ENCODE results near the gene NPDC1.

Gene NPDC1

DNA sequence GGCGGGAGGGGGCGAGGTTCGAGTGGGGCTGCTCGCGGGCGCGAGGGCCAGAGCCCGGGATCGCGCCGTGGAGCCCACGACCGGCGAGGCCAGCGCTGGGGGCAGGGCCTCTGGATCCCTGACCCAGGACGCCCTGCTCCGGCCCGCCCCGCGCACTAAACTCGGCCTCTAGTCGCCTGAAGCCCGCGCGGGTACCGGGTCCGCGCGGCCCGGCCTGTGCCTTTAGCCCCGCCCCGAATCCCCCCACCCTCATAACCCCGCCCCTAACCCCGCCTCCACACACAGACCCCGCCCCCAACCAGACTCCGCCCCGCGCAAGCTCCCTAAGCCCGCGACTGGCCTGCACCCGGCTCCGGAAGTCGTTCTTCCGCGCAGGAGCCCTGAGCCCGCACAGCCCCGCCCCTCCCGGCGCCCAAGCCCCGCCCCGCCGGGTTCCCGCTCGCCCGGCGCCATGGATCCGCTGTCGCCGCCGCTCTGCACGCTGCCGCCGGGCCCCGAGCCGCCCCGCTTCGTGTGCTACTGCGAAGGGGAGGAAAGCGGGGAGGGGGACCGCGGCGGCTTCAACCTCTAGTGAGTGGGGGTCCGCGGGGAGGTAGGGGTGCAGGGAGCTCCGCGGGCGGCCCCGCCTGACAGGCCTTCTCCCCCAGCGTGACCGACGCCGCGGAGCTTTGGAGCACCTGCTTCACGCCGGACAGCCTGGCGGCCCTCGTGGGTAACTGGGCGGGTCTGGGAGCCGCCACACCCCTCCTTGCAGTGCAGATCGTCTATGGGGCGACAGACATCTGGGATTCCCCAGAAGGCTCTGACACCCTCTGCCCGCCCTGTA is 53.8 kb downstream of the NPDC1 start, which contains the start of gene PAXX:
TSS of gene PAXX (plus strand) at position 430 of the 826 bp plus-strand sequence. CDS start at position 452, 22 bp downstream.
- peak within 1 kb of the TSS; percentile 78 for H3K4me3 ChIP-seq (ENCODE audit: insufficient read depth, low read depth, low read length)
- WGBS, 2 experiments: 4% methylated on average over 90 to 91 of the region's 92 CpGs
- H3K36me3 ChIP-seq (ENCODE audit: control insufficient read depth, insufficient read depth, low read length): no peaks in the 10 kb centered on the region
- peaks cover 20% of the 10 kb centered on the region for H3K4me1 ChIP-seq (ENCODE audit: control insufficient read depth, insufficient read depth, low read length)
- H3K27me3 ChIP-seq (ENCODE audit: control insufficient read depth, insufficient read depth, low read length, poor library complexity, severe bottlenecking): peaks cover 42% of the 10 kb centered on the region
- H3K9me3 ChIP-seq (ENCODE audit: control insufficient read depth, low read length): no peaks in the 10 kb centered on the region
- no peak within 1 kb of the TSS for H3K27ac ChIP-seq (ENCODE audit: insufficient read depth, low read depth, low read length, poor library complexity, severe bottlenecking)

DNA sequence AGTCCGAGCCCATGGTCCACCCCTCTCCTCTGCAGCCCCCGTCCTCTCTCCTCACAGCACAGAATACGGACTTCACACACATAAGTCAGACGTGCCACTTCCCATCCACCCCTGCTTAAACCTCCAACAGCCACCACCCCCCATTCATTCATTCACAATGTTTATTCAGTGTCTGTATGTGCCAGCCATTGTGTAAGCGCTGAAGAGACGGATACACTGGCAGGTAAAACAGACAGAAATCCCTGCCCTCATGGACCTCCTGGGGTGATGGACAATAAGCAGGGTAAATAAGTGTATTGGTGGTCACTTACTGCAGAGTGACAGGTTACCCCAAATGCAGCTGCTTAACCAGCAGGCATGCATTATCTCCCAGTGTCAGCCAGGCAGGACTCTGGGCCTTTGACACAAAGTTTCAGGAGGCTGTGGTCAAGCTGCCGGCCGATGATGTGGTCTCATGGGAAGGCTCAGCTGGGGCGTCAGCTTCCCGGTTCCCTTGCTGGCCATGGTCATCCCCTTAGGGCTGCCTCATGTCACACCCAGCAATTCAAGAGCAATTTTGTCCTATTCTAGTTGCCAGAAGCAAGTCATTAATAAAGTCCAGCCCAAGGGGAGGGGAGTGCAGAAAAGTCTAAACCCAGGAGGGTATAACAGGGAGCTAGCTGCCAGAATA is 55.6 kb downstream of the NPDC1 start:
- H3K27ac ChIP-seq (ENCODE audit: insufficient read depth, low read depth, low read length, poor library complexity, severe bottlenecking): no peak overlapping the region
- no peak overlapping the region for H3K4me3 ChIP-seq (ENCODE audit: insufficient read depth, low read depth, low read length)
- 77 to 78% methylated on average over 10 of the region's 10 CpGs for WGBS, 2 experiments
- H3K27me3 ChIP-seq (ENCODE audit: control insufficient read depth, insufficient read depth, low read length, poor library complexity, severe bottlenecking): peaks cover 42% of the 10 kb centered on the region
- no peaks in the 10 kb centered on the region for H3K9me3 ChIP-seq (ENCODE audit: control insufficient read depth, low read length)
- no peaks in the 10 kb centered on the region for H3K36me3 ChIP-seq (ENCODE audit: control insufficient read depth, insufficient read depth, low read length)
- peaks cover 9% of the 10 kb centered on the region for H3K4me1 ChIP-seq (ENCODE audit: control insufficient read depth, insufficient read depth, low read length)

Data from ectodermal cell (in vitro differentiated cells).